RPMI7951 (cell line): ENCODE results near the gene OR2D3. TPM values are rescaled to one million over a fixed set of nuclear protein-coding genes. Genes with fewer than 3 reads are reported as not detected.
"Not testable (repeated sequence)": the region's sequence is repeated elsewhere in the genome, so short reads cannot be mapped to it uniquely, and the experiment has no call there.

Experiments
- DNase-seq: peaks from one replicate; pipeline ENCODE4 v3.0.0-alpha.2; 2012; ENCODE audit warnings: low read depth
- total RNA-seq: library from RNA; depleted of rRNA; stranded (reverse); fragments of >200 nt; shearing (Covaris generic); gene quantifications from 2 replicates; pipeline ENCODE4 v1.2.3, GENCODE V29; 2014; rRNA removed

Gene OR2D3
- total RNA-seq, 1 experiment from 2014 or later: not detected

- DNase-seq: no peak
These were observed 6.3 kb downstream of the OR2D3 start for GRCh38 chr11:6927030-6927617.

DNA sequence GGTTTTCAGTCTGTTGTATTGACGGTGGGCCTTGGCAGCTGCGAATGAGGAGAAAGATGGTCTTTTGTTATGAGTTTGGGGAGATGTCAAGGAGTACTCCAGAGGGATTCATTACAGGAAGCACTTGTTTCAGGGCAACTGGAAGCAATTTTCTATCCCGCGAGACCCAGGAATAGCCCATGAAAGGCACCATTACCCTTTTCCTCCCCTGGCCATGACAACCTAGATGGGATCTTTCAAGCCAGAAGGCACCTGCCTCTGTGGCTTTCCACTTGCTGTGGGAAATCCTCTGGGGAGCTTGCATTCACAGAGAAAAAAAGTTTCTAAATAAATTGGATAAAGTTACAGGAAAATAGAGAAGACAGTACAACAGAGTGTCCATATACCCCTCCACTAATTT is 8.1 kb downstream of the OR2D3 start:
- no peak for DNase-seq

- DNase-seq: no peak
These were observed 10.4 kb downstream of the OR2D3 start for GRCh38 chr11:6931146-6931713.

DNA sequence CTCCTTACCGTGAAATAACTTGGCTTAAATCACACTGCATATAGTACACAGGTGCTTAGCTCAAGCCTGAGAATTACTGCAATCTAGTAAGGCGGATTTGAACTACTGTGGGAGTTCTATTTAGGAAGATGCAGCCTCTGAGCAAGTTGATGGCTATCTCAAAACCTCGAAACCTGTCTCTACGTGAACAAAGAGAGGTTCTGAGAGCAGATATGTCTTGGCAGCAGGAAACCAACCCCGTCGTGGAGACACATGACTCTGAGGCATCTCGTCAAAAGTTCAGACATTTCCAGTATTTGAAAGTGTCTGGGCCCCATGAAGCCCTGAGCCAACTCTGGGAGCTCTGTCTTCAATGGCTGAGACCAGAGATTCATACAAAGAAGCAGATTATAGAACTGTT is 11.3 kb downstream of the OR2D3 start:
- no peak for DNase-seq

DNA sequence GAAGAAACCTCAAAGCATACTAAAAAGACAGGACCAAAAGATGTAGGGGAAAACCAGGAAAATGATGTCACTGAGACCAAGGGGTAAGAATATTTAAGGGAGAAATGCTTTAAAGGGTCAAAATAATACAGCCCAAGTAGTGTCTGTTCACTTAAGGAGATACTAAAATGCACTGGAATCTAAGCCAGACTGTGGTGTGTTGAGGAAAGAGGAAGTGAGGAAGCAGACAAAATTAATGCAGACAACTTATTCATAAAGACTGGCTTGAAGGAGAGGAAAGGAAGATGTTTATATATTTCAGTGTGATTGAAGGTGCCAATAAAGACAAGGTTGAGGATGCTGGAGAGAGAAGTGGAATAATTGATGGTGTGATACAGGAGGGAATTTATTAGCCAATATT is 21.2 kb downstream of the OR2D3 start:
- no peak for DNase-seq

DNA sequence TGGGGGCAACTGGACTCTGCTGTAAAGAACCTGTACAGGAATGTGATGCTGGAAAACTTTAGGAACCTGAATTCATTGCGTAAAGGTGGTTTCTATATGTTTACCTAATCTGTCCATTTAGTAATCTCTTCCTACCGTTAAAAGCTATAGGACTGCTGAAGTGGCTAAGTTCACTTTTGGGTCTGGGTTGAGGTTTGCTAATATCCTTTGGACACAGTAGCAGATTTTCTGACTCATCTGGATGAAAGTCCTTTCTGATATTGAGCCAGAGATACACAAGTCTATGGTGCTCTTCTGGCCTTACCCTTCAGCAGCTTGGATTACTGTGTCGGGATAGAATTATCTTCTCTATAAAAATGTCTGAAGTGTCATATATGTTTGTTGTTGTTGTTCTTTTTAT is 22.3 kb downstream of the OR2D3 start:
- DNase-seq: no peak

DNA sequence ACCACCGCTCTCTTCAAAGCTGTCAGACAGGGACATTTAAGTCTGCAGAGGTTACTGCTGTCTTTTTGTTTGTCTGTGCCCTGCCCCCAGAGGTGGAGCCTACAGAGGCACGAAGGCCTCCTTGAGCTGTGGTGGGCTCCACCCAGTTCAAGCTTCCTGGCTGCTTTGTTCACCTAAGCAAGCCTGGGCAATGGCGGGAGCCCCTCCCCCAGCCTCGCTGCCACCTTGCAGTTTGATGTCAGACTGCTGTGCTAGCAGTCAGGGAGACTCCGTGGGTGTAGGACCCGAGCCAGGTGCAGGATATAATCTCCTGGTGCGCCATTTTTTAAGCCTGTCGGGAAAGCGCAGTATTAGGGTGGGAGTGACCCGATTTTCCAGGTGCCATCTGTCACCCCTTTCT is 33.4 kb downstream of the OR2D3 start:
- not testable (repeated sequence) for DNase-seq

GRCh38 chr11:6962141-6962540 is 41.3 kb downstream of the OR2D3 start:
- no peak for DNase-seq

DNA sequence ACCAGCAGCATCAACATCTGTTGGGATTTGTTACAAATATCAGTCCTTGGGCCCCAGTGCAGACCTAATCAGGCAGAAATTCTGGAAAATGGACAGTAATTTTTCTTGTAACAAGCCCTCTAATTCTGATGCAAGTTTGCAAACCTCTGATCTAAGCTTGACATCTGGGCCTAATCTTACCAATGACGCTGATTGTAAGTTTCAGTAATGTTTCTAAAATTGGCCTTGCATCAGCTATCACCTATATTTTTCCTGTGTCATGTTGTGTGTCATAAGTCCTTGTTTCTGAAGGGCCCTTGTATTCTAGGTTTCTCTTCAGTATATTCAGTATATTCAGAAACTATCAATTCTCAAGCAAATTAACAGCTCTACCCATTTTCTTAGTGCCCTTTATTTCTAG is 41.9 kb downstream of the OR2D3 start:
- DNase-seq: no peak

DNA sequence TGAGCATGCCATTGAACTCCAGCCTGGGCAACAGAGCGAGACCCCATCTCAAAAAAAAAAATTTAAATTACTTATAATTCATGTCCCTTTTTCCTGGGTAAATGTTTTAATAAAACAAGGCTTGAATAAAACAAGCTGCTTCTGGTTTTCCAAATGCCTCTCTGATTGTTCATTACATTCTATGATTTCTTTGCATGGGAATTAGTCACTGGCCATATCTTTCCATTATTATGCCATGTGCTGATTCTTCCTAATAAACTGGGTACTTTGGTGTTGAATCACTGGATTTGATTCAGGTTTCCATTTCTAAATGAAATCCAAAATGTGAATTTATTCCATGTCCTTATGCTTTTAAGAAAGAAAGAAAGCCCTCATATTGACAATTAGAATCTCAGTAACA is 48.0 kb downstream of the OR2D3 start:
- DNase-seq: peak; percentile 3

DNA sequence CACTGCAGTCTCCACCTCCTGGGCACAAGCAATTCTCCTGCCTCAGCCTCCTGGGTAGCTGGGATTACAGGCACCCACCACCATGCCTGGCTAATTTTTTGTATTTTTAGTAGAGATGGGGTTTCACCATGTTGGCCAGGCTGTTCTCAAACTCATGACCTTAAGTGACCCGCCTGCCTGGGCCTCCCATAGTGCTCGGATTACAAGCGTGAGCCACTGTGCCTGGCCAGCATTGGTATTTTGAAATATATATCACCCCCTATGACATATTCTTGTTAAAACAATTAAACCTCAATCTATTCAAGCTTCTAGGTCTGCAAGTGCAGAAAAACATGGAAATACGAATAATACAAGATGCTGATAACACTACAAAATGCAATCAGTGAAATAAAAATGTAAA is 49.1 kb downstream of the OR2D3 start:
- peak; percentile 9 for DNase-seq

Other genes starting within 250 kb of the OR2D3 start
- 98.0 and 98.4 TPM in 2 replicates for gene MRPL17, start 237.7 kb upstream of the OR2D3 start, total RNA-seq
- 0.39 and 0.84 TPM in 2 replicates for gene OR2AG2, start 149.0 kb upstream of the OR2D3 start, total RNA-seq
- gene OR2AG1, start 138.0 kb upstream of the OR2D3 start, total RNA-seq: not detected in 2 replicates
- gene OR6A2, start 121.3 kb upstream of the OR2D3 start, total RNA-seq: 0.10 and 0.24 TPM in 2 replicates
- gene OR10A5, start 75.3 kb upstream of the OR2D3 start, total RNA-seq: not detected in 2 replicates
- gene OR10A2, start 57.9 kb upstream of the OR2D3 start, total RNA-seq: not detected in 2 replicates
- not detected in 2 replicates for gene OR10A4, start 44.4 kb upstream of the OR2D3 start, total RNA-seq
- gene OR2D2, start 28.5 kb upstream of the OR2D3 start, total RNA-seq: 0.36 TPM in 1 of 2 replicates, not detected in the other
- 6.7 and 8.9 TPM in 2 replicates for gene ZNF215, start 5.4 kb downstream of the OR2D3 start, total RNA-seq
- gene ZNF214, start 99.3 kb downstream of the OR2D3 start, total RNA-seq: 2.6 and 3.5 TPM in 2 replicates
- gene NLRP14, start 99.5 kb downstream of the OR2D3 start, total RNA-seq: 0.12 TPM in 1 of 2 replicates, not detected in the other
- 0.12 TPM in 1 of 2 replicates, not detected in the other for gene RBMXL2, start 168.0 kb downstream of the OR2D3 start, total RNA-seq